LNCaP clone FGC (cell line): Measurements from ENCODE around the gene MZF1.

ENCODE experiments used
- DNase-seq: peaks from one replicate; pipeline ENCODE4 v3.0.0-alpha.2; 2011; ENCODE audit warnings: low read depth
- H3K4me3 ChIP-seq: 2 replicates; pipeline ENCODE4 v1.5.1; 2011; ENCODE audit warnings: mild to moderate bottlenecking, low read depth, low read length, control low read depth
- TF ChIP-seq, protein P1 (sequence below): IDR thresholded peaks from 2 replicates; pipeline ENCODE4 v1.5.1; 2012; ENCODE audit warnings: mild to moderate bottlenecking; ENCODE audit not compliant: control insufficient read depth, insufficient read depth; ENCODE audit errors: extremely low read depth

Gene MZF1

DNA sequence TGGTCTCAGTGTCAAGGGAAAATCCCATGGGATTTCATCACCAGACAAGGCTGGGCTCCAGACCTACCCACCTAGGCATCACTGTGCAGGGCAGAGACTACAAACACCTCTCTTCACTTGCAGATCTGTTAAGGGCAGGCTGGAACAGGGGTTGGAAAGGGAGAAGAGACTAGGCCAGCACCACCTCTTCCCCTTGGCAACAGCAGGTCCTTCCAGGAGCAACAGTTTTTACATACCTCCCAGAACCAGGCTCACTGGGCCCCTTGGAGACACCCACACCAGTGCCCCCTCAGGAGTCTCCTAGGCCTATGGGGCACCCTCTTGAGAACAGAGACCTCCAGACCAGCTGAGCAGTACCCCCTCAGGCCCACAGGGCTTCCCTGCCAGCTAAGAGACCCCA is 12.2 kb downstream of the MZF1 start:
- no peak for DNase-seq
- TF ChIP-seq, protein P1, sequence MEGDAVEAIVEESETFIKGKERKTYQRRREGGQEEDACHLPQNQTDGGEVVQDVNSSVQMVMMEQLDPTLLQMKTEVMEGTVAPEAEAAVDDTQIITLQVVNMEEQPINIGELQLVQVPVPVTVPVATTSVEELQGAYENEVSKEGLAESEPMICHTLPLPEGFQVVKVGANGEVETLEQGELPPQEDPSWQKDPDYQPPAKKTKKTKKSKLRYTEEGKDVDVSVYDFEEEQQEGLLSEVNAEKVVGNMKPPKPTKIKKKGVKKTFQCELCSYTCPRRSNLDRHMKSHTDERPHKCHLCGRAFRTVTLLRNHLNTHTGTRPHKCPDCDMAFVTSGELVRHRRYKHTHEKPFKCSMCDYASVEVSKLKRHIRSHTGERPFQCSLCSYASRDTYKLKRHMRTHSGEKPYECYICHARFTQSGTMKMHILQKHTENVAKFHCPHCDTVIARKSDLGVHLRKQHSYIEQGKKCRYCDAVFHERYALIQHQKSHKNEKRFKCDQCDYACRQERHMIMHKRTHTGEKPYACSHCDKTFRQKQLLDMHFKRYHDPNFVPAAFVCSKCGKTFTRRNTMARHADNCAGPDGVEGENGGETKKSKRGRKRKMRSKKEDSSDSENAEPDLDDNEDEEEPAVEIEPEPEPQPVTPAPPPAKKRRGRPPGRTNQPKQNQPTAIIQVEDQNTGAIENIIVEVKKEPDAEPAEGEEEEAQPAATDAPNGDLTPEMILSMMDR = no peak
- H3K4me3 ChIP-seq = no peak overlapping the region

DNA sequence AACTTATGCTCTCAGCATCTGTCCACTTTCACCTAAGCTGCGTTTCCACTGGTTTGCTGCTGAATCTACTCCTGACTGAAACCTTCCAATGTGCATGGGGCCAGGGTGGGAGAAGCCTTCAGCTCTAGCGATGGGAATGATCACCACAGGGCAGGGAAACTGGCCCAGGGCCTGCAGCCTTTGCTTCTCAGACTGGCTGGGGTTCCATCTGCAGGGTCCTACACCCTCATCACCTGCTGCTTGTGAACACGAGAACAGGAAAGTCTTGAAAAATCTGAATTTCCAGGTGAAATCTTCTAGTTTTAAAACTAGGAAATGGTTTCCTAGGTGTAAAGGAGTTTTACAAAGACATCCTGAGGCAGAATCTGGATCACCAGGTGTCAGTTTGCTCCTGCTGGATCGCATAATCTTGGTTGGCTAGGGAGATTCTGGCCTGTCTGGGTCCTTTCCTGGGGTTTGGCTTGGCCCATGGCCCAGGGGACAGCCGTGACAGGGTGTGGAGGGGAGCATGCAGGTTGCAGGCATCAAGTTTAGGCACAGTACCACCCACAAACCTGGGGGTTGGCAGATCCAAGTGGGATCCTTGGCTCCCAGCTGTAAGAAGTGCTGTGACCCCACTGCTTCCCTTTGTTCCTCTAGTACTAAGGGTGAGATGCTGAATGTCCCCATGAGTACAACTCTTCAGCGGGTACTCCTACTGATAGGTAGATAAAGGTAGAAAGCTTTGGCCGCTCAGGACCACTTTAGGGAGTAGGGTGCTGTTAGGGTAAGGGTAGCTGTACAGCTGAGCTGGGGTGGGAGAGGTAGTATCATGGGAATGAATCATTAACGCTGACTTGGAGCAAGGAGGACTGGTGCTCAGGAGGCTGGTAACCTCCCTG is 12.9 kb downstream of the MZF1 start:
- no peak for DNase-seq
- TF ChIP-seq, protein P1 = no peak
- peak overlapping the region; percentile 93 for H3K4me3 ChIP-seq

DNA sequence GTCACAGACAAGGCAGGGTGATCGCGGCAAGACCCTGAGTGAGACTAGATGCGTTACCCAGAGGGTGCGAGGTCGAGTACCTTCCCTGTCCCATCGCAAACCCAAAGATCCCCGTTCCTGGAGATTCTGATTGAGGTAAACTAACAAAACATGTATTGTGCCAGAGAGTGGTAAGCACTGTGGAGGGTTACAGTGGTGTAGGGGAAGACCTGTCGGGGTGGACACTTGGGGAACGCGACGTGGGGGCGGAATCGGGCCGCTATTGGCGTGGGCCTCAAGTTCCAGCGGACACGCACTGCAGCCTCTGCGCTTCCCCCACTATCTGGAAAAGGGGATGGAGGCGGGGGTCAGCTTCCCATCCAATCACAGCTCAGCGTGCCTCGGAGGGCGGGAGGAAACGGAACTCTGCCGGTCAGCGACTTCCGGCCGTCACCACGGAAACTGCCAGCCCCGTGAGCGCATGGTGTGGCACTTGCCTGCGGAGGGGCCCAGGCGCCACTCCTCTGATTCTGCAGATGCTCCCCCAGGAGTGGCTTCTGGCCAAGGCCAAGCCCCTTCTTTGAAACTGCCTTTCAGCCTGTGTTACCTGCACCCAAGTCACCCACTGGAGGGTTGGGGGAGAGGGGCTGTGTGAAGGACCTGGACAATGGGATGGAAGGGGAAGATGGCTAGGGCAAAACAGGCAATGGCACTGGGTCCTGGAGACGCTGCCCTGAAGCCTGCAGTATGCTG is 13.7 kb downstream of the MZF1 start:
- TF ChIP-seq, protein P1 = no peak
- peak overlapping the region; percentile 93 for H3K4me3 ChIP-seq
- DNase-seq = peak; percentile 79

DNA sequence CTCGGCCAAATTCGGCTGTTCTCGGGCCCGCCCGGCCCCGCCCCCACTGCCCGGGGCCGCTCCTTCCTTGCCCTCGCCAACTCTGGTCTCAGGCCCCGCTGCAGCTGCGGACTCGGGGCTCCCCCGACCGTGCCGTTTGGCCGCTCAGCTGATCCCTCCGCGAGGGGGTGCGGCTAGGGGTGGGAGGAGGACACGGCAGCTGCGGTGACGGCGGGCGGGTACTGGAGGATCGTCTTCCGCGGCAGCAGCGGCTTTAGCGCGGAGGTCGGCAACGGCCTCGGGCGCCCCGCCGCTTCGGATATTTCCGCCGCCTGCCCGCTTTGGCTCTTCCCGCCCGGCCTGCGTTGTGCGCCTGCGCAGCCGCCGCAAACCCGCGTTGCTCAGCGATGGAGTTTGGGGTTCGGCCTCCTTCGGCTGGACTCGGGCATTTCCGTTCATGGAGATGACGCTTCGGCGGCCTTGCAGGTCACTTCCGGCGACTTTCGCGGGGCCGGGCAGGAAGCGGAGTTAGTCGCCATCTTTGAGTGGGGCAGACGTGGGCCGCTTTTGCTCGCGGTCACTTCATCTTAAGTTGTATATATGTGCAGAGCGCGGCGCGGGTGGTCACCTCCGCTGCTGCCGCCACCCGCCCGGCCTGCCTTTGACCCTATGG is 14.4 kb downstream of the MZF1 start:
- peak overlapping the region; percentile 93 for H3K4me3 ChIP-seq
- peak; percentile 94 for DNase-seq
- TF ChIP-seq, protein P1 = no peak

DNA sequence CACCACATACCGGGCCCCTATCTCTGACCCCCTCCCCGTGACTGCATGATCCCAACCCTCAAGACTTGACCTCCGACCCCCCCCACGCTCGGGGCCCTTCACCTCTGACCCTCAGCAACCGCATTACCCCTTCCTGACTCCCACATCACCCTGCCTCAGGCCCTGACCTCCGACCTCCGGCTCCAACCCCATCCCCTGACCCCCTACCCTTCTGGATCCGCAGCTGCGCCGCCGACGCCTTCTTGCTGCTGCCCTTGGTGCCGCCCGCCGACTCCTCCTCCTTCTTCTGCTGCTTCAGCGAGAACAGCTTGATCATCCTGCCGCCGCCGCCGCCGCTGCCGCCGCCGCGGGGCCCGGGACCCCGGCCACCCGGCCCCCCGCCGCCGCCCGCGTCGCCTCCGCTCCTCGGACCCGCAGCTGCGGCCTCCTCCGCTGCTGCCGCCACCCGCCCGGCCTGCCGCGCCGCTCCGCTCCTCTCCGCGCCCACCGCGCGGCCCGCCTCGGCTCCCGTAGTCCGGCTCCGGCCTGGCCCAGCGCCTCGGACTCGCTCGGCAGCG is 15.0 kb downstream of the MZF1 start, which contains the start of gene UBE2M:
Gene UBE2M, minus strand, starts transcription at position 546 of the 557 bp plus-strand sequence. Its CDS starts 230 bp downstream, at position 316.
- H3K4me3 ChIP-seq = peak within 1 kb of the TSS; percentile 98
- DNase-seq = no peak
- TF ChIP-seq, protein P1 = no peak

DNA sequence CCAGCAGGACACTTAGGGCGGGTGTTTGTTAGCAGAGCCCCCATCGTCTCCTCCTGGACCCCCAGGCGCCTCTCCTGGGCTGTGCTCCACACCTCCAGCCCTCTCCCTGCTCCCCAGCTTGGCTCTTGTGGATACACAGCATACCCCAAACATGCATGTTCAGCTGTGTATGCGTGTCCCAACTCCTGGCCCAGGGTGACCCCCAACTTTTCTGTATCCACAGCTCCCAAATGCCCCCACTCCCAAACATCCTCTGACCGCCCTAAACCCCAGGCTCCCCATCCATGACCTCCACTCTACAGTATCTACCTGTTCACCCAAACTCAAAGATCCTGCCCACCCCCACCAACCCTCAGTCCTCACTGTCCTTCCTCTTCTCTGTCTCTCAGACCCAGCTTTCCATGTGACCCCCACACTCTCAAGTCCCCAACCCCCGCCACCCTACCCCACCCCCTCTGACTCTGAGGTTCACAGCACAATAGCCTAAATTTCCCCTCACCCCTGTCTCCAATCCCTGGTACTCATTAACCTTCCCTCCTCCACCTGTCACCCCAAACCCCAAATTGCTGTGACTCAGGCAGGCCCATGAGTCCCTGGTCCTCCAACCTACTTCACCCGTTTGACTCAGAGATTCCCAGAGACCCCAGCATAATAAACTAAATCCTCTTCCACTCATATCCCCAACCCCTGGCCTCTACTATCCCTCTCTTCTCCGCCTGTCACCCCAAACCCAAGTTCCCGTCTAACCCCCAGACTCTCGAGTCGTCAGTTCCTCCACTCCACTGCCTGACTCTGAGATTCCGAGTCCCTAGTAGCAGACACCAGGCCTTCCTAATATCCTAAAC is 15.7 kb downstream of the MZF1 start:
- no peak for DNase-seq
- TF ChIP-seq, protein P1 = no peak

More for the DNA sequence above, 15.7 kb downstream of the MZF1 start:
- H3K4me3 ChIP-seq = peak overlapping the region; percentile 98
